HG02852 (cell line): ENCODE measurements around the gene CERK.

Source experiments
- ATAC-seq: cut with Tn5 transposase; IDR thresholded peaks from one replicate; pipeline ENCODE4 v1.9.1; 2021; ENCODE audit warnings: mild to moderate bottlenecking, moderate library complexity; ENCODE audit not compliant: unreplicated experiment

Gene CERK

GRCh38 chr22:46664301-46664855 is 73.7 kb downstream of the CERK start:
- no peak for ATAC-seq

- ATAC-seq: no peak
Observed at GRCh38 chr22:46663436-46664100, 74.5 kb downstream of the CERK start.

GRCh38 chr22:46663001-46663400 is 75.1 kb downstream of the CERK start:
- ATAC-seq: no peak

- no peak for ATAC-seq
Observed at GRCh38 chr22:46662226-46662625, 75.8 kb downstream of the CERK start.

- no peak for ATAC-seq
Observed at GRCh38 chr22:46661221-46661851, 76.7 kb downstream of the CERK start.

GRCh38 chr22:46660604-46661201 is 77.3 kb downstream of the CERK start:
- no peak for ATAC-seq

GRCh38 chr22:46659791-46660186 is 78.3 kb downstream of the CERK start:
- no peak for ATAC-seq

- no peak for ATAC-seq
Observed at GRCh38 chr22:46659059-46659790, 78.8 kb downstream of the CERK start.

GRCh38 chr22:46657996-46658947 is 79.8 kb downstream of the CERK start:
- ATAC-seq: no peak

GRCh38 chr22:46657655-46657953 is 80.4 kb downstream of the CERK start:
- no peak for ATAC-seq

- ATAC-seq: no peak
Observed at GRCh38 chr22:46656856-46657654, 81.0 kb downstream of the CERK start.

- ATAC-seq: no peak
Observed at GRCh38 chr22:46655861-46656608, 82.0 kb downstream of the CERK start.

- ATAC-seq: no peak
Observed at GRCh38 chr22:46654927-46655595, 83.0 kb downstream of the CERK start.

GRCh38 chr22:46654426-46654825 is 83.6 kb downstream of the CERK start:
- no peak for ATAC-seq

- no peak for ATAC-seq
Observed at GRCh38 chr22:46653596-46653995, 84.5 kb downstream of the CERK start.

GRCh38 chr22:46652847-46653331 is 85.2 kb downstream of the CERK start:
- no peak for ATAC-seq

- ATAC-seq: no peak
Observed at GRCh38 chr22:46652081-46652846, 85.8 kb downstream of the CERK start.
